GM21717 (cell line): ENCODE measurements around the gene NELFE.
"Not testable (repeated sequence)": the region's sequence is repeated elsewhere in the genome, so short reads cannot be mapped to it uniquely, and the experiment has no call there.

Experiments
- ATAC-seq: cut with Tn5 transposase; IDR thresholded peaks from one replicate; pipeline ENCODE4 v1.9.1; 2021; ENCODE audit warnings: mild to moderate bottlenecking, moderate library complexity; ENCODE audit not compliant: unreplicated experiment

Gene NELFE

DNA sequence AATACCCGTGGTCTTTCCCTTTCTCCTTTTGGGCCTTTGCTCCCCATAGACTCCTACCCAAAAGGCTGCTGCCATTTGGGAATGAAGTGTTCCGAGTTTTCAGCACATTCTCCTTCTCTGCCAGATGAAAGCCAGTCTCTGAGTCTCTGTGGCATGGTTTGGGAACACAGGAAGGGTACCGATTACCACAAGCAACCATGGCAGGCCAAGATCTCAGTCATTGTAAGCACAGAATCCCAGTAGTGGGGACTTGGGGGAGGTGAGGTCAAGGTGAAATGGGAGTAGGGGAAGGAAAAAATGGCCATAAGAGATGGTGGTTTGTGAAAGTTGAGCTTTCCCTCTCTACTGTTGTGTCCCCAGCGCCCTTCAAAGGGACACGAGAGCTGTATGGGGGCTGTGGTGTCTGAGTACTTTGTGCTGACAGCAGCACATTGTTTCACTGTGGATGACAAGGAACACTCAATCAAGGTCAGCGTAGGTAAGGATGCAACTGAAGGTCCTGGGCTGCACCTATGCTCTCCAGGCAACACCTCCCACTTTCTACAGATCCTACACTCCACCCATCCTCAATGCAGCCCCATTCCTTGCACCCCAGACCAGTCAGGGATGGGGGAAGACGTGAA is 8.7 kb downstream of the NELFE start:
- ATAC-seq: no peak

DNA sequence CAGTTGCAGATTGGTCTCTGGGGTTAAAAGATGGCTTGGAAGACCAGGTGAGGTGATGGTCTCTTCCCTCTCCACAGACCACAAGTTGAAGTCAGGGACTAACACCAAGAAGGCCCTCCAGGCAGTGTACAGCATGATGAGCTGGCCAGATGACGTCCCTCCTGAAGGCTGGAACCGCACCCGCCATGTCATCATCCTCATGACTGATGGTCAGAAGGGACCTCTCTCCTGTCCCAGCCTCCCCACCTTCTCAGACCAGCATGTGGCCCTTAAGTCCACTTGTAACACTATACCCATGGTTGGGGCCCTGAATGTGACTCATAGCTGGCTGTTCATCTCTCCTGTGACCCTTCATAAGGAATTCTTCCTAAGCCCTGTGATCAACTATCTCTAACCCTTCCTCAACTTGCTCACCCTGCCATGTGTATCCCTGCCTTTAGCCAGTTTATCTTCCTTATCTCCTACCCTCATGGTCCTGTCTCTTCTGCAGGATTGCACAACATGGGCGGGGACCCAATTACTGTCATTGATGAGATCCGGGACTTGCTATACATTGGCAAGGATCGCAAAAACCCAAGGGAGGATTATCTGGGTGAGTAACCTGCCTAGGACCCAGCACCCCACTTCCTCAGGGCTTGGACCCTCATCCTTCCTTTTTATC is 9.9 kb downstream of the NELFE start:
- ATAC-seq: no peak

DNA sequence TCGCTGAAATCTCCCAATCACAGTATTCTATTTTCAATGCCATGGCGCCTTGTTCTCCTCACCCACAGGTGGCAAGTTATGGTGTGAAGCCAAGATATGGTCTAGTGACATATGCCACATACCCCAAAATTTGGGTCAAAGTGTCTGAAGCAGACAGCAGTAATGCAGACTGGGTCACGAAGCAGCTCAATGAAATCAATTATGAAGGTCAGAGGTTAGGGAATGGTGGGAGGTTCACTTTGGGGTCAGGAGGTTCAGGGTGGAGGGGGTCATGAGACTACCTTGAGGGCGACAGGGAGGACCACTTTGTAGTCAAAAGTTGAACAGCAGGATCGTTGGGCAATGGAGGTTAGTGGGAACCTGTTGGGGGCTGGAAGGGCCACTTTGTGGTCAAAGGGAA is 10.5 kb downstream of the NELFE start:
- ATAC-seq: no peak

- ATAC-seq: no peak
Observed at GRCh38 chr6:31947864-31948263, 10.9 kb downstream of the NELFE start.

- ATAC-seq: no peak
Observed at GRCh38 chr6:31947070-31947675, 11.6 kb downstream of the NELFE start.

GRCh38 chr6:31946370-31946885 is 12.3 kb downstream of the NELFE start:
- ATAC-seq: no peak

DNA sequence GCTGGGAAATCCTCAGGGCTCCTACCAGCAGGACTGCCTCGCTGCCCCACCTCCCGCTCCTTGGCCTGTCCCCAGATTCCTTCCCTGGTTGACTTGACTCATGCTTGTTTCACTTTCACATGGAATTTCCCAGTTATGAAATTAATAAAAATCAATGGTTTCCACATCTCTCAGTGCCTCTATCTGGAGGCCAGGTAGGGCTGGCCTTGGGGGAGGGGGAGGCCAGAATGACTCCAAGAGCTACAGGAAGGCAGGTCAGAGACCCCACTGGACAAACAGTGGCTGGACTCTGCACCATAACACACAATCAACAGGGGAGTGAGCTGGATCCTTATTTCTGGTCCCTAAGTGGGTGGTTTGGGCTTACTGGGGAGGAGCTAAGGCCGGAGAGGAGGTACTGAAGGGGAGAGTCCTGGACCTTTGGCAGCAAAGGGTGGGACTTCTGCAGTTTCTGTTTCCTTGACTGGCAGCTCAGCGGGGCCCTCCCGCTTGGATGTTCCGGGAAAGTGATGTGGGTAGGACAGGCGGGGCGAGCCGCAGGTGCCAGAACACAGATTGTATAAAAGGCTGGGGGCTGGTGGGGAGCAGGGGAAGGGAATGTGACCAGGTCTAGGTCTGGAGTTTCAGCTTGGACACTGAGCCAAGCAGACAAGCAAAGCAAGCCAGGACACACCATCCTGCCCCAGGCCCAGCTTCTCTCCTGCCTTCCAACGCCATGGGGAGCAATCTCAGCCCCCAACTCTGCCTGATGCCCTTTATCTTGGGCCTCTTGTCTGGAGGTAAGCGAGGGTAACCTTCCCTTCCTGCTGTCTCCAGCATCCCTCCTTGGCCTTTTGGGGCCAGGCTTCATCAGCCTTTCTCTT is 13.0 kb downstream of the NELFE start, which contains the start of gene CFB:
TSS of gene CFB (plus strand) at position 589 of the 863 bp plus-strand sequence. CDS start at position 716, 127 bp downstream.
- no peak for ATAC-seq

GRCh38 chr6:31945154-31945506 is 13.6 kb downstream of the NELFE start:
- ATAC-seq: no peak

GRCh38 chr6:31943742-31944141 is 15.0 kb downstream of the NELFE start:
- no peak for ATAC-seq

DNA sequence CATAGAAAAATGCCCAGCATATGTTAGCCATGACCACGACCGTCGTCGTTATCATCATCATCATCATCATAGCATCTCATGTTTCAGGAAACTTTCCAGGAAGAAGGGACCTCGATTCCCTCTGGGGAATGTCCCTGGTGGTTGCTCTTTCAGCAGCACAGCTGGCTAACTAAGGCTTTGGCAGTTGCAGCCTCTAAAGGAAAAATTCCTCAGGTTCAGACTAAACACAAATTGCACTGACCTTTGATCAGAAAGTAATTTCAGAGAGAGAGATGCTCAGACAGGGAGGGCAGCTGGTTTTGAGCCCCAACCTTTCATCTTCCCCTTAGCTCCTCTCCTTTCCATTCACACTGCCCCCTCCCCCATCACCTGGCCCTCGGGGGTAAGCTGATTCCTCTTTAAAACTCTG is 18.5 kb downstream of the NELFE start:
- no peak for ATAC-seq

DNA sequence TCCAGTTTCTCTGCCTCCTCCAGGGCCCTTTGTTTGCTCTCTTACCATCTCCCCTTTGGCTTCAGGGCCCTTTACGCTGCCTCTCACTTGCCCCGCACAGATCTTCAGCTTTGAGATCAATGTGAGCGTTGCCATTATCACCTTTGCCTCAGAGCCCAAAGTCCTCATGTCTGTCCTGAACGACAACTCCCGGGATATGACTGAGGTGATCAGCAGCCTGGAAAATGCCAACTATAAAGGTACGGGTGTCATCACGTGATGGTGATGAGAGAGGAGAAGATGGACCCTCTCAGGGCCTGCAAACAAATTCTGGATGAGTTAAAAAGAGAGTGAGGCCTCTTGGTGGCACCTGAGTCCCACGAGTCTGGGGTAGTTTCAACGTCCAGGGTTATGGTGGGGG is 22.9 kb downstream of the NELFE start:
- ATAC-seq: no peak

DNA sequence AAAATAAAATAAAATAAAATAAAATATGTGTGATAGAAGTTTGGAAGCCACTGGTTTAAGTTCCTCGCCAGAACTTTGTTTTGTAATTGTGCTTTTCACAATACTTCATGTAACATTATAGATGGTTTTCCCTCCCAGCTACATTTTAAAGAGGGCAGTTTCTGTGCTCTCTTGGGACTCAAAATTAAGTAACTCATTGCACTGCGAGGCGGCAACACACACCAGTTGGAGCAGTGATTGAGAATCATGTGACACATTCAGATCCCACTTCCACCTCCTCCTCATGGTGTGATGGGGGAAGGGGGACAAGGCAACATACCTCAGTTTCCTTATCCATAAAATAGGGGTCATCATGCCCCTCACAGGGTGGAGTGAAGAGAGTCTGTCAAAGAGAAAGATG is 23.8 kb downstream of the NELFE start:
- no peak for ATAC-seq

DNA sequence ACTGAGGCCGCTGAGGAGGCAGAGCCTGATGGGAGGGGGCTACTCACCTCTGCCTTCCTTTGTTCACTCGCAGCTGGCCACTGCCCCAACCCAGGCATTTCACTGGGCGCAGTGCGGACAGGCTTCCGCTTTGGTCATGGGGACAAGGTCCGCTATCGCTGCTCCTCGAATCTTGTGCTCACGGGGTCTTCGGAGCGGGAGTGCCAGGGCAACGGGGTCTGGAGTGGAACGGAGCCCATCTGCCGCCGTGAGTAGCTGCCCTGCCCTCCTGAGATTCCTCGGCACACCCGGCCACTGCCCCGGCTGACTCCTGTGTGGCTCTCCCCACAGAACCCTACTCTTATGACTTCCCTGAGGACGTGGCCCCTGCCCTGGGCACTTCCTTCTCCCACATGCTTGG is 25.2 kb downstream of the NELFE start:
- ATAC-seq: no peak

DNA sequence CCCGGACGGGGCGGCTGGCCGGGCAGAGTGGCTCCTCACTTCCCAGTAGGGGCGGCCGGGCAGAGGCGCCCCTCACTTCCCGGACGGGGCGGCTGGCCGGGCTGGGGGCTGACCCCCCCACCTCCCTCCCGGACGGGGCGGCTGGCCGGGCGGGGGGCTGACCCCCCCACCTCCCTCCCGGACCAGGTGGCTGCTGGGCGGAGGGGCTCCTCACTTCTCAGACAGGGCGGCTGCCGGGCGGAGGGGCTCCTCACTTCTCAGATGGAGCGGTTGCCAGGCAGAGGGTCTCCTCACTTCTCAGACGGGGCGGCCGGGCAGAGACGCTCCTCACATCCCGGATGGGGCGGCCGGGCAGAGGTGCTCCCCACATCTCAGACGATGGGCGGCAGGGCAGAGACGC is 26.6 kb downstream of the NELFE start:
- not testable (repeated sequence) for ATAC-seq

DNA sequence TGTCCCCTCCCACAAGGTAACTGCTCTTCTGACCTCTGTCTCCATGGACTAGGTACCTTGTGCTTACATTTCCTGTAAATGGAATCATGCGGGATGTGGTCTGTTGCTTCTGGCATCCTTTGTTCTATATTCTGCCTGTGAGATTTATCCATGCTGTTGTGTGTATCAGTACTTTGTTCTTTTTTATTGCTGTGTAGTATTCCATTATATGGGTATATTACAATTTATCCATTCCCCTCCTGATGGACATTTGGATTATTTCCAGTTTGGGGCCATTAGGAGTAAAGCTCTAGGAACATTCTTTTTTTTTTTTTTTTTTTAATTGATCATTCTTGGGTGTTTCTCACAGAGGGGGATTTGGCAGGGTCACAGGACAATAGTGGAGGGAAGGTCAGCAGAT is 27.8 kb downstream of the NELFE start:
- ATAC-seq: no peak

DNA sequence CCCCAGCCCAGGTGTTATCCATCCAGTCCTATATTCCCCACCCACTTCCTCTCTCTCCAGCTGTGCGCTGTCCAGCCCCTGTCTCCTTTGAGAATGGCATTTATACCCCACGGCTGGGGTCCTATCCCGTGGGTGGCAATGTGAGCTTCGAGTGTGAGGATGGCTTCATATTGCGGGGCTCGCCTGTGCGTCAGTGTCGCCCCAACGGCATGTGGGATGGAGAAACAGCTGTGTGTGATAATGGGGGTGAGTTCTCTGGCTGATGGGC is 30.2 kb downstream of the NELFE start:
- ATAC-seq: no peak

GRCh38 chr6:31927863-31928671 is 30.7 kb downstream of the NELFE start:
- ATAC-seq: no peak

DNA sequence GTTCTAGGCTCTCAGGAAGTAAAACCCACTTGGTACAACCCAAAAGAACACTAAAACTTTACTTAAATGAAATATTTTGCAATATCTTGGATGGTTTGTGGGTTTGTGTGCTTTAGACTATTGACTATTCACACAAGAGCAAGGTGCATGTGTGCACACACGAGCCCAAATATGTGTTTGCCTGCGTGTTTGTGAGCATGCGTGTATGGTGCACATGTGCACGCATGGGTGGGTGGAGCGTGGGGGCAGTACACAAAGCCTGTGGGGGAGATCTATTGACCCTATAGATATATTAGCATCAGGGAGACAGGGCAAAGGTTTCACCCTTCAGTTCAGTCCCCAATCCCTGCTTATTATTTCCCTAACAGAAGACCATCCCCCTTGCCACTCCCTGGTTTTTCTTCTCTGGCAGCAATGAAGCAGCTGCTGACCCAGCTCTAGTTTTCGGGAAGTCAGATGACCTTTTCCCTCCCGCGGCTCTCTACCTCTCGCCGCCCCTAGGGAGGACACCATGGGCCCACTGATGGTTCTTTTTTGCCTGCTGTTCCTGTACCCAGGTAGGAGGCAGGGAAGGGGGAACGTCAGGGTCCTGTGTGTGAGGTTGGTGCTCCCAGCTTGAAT is 31.4 kb downstream of the NELFE start, which contains the start of gene C2:
TSS of gene C2 (plus strand) at position 476 of the 621 bp plus-strand sequence. CDS start at position 512, 36 bp downstream.
- no peak for ATAC-seq

DNA sequence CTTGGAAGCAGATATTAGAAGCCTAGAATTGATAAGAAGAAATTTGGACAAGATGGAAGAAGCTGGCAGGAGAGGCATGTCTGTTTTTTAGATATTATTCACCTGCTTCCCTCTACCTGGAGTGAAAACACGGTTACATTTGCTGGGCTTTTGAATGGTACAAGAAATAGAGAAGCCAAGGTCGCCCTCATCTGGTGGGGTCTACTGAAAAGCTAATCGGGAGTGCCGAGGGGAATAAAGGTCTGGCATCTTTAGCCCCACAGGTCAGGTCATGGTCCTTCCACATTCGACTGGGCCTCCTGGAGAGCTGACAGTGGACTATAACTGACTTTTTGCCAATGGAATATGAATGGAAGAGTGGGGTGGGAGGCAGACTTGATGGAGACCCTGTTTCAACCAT is 35.8 kb downstream of the NELFE start:
- ATAC-seq: no peak

DNA sequence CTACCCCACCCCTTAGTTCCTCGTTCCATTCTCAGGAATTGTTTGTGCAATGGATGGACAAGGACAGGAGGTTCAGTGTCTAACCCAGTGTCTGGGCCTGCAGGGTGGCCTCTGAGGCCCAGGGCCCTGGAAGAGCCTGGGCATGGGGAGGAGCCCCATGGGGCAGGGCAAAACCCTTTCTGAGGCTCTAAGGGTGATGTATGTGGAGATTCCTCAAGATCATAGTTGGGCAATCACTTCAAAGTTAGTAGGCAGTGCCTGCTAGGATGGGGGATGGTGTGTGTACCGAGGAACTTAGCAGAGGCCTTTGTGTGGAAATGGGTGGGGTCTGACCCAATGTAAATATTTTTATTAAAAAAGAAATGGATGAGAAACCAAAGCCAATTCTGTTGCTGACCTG is 38.0 kb downstream of the NELFE start:
- ATAC-seq: no peak
